Right atrium auricular region (tissue), 2 donors: ENCODE measurements around the gene GRIN2A. TPM values are rescaled to one million over a fixed set of nuclear protein-coding genes. Genes with fewer than 3 reads are reported as not detected.

Experiments
- DNase-seq: peaks from one replicate; pipeline ENCODE4 v3.0.0-alpha.2; 2019; ENCODE audit warnings: low spot score
- H3K27ac ChIP-seq, 2 donors: fragments of 200-600 bp; sonication (generic); 1 replicate in 1 of 2; 2 replicates in 1 of 2; pipeline ENCODE4 v1.5.1; 2016 to 2019
- H3K27me3 ChIP-seq, 2 donors: fragments of 200-600 bp; sonication (generic); one replicate each; pipeline versions ENCODE4 v1.5.1 to v1.6.0; 2017 to 2019
- H3K36me3 ChIP-seq: fragments of 200-600 bp; sonication (generic); one replicate; pipeline ENCODE4 v1.5.1; 2016
- H3K4me1 ChIP-seq, 2 donors: fragments of 200-600 bp; sonication (generic); one replicate each; pipeline versions ENCODE4 v1.5.1 to v1.6.0; 2017 to 2019
- H3K4me3 ChIP-seq, 2 donors: fragments of 200-600 bp; sonication (generic); 1 replicate in 1 of 2; 2 replicates in 1 of 2; pipeline ENCODE4 v1.5.1; 2017 to 2019; ENCODE audit warnings: mild to moderate bottlenecking in 1 of 2, moderate library complexity in 1 of 2
- H3K9me3 ChIP-seq, 2 donors: fragments of 200-600 bp; sonication (generic); one replicate each; pipeline ENCODE4 v1.5.1; 2019
- CTCF ChIP-seq, 2 donors: fragments of 200-600 bp; sonication (generic); IDR thresholded peaks; one replicate each; pipeline ENCODE4 v1.5.1; 2019; ENCODE audit warnings: antibody characterized with exemption in 2 of 2
- total RNA-seq, 2 donors: library from RNA; depleted of rRNA; stranded (reverse); fragments of >200 nt; gene quantifications; one replicate each; pipeline ENCODE4 v1.1.0, GENCODE V29; 2016

The GRIN2A gene
- total RNA-seq, 2 donors from 2014 or later = 3.8 to 7.4 TPM

- DNase-seq = no peak
- Histone ChIP-seq H3K36me3 (no peaks in the 10 kb centered on the region), H3K9me3 (no peaks in the 10 kb centered on the region), H3K27ac (no peak overlapping the region), H3K27me3 (no peaks in the 10 kb centered on the region), H3K4me1 (no peaks in the 10 kb centered on the region), H3K4me3 (no peak overlapping the region)
- no peak for TF ChIP-seq CTCF (IDR thresholded peaks at IDR 0.05)
Observed at GRCh38 chr16:9966569-9967157, 215.6 kb downstream of the GRIN2A start.

GRCh38 chr16:9965079-9965478 is 217.1 kb downstream of the GRIN2A start:
- no peaks in the 10 kb centered on the region for H3K27me3 ChIP-seq
- no peak for TF ChIP-seq CTCF (IDR thresholded peaks at IDR 0.05)
- no peaks in the 10 kb centered on the region for H3K9me3 ChIP-seq
- H3K36me3 ChIP-seq = no peaks in the 10 kb centered on the region
- H3K4me3 ChIP-seq = no peak overlapping the region
- no peaks in the 10 kb centered on the region for H3K4me1 ChIP-seq
- no peak overlapping the region for H3K27ac ChIP-seq
- DNase-seq = no peak

- Histone ChIP-seq H3K9me3 (no peaks in the 10 kb centered on the region), H3K27ac (no peak overlapping the region), H3K4me3 (no peak overlapping the region), H3K27me3 (no peaks in the 10 kb centered on the region), H3K36me3 (no peaks in the 10 kb centered on the region), H3K4me1 (no peaks in the 10 kb centered on the region)
- TF ChIP-seq CTCF (IDR thresholded peaks at IDR 0.05) = no peak
- DNase-seq = no peak
Observed at GRCh38 chr16:9964426-9964825, 217.8 kb downstream of the GRIN2A start.

- H3K36me3 ChIP-seq = no peaks in the 10 kb centered on the region
- H3K27me3 ChIP-seq = no peaks in the 10 kb centered on the region
- H3K4me1 ChIP-seq = no peaks in the 10 kb centered on the region
- no peaks in the 10 kb centered on the region for H3K9me3 ChIP-seq
- no peak overlapping the region for H3K27ac ChIP-seq
- no peak overlapping the region for H3K4me3 ChIP-seq
- TF ChIP-seq CTCF (IDR thresholded peaks at IDR 0.05) = no peak
- no peak for DNase-seq
Observed at GRCh38 chr16:9957433-9957832, 224.8 kb downstream of the GRIN2A start.

- TF ChIP-seq CTCF (IDR thresholded peaks at IDR 0.05) = no peak
- H3K4me3 ChIP-seq = no peak overlapping the region
- no peaks in the 10 kb centered on the region for H3K36me3 ChIP-seq
- H3K27ac ChIP-seq = no peak overlapping the region
- DNase-seq = no peak
- H3K9me3 ChIP-seq = no peaks in the 10 kb centered on the region
- H3K27me3 ChIP-seq = no peaks in the 10 kb centered on the region
- H3K4me1 ChIP-seq = no peaks in the 10 kb centered on the region
Observed at GRCh38 chr16:9957002-9957401, 225.2 kb downstream of the GRIN2A start.

GRCh38 chr16:9955677-9956076 is 226.6 kb downstream of the GRIN2A start:
- H3K9me3 ChIP-seq = no peaks in the 10 kb centered on the region
- TF ChIP-seq CTCF (IDR thresholded peaks at IDR 0.05) = no peak
- no peaks in the 10 kb centered on the region for H3K27me3 ChIP-seq
- DNase-seq = no peak
- no peak overlapping the region for H3K4me3 ChIP-seq
- H3K27ac ChIP-seq = no peak overlapping the region
- no peaks in the 10 kb centered on the region for H3K36me3 ChIP-seq
- H3K4me1 ChIP-seq = no peaks in the 10 kb centered on the region
